Liver (tissue), 9 donors: ENCODE measurements around the gene CDC42BPB. TPM values are rescaled to one million over a fixed set of nuclear protein-coding genes. Genes with fewer than 3 reads are reported as not detected.

Source experiments
- DNase-seq: peaks from one replicate; pipeline ENCODE4 v3.0.0-alpha.2; 2017; ENCODE audit warnings: low spot score
- H3K27ac ChIP-seq, 2 donors: one replicate each; pipeline ENCODE4 v1.7.0; 2013; ENCODE audit warnings: inconsistent platforms in 2 of 2, low read length in 2 of 2, control low read depth in 1 of 2, low read depth in 1 of 2, mild to moderate bottlenecking in 1 of 2
- H3K27me3 ChIP-seq, 4 donors: one replicate each; pipeline versions ENCODE4 v1.6.1 to v1.7.0; 2013; ENCODE audit warnings: low read length in 3 of 4, inconsistent platforms in 1 of 4, mild to moderate bottlenecking in 1 of 4, moderate library complexity in 1 of 4; ENCODE audit not compliant: control insufficient read depth in 4 of 4, insufficient read depth in 4 of 4
- H3K36me3 ChIP-seq, 4 donors: one replicate each; pipeline versions ENCODE4 v1.6.1 to v1.7.0; 2013; ENCODE audit warnings: low read length in 3 of 4, mild to moderate bottlenecking in 3 of 4, low read depth in 1 of 4, moderate library complexity in 1 of 4; ENCODE audit not compliant: control insufficient read depth in 4 of 4, insufficient read depth in 3 of 4
- H3K4me1 ChIP-seq, 4 donors: one replicate each; pipeline versions ENCODE4 v1.6.1 to v1.7.0; 2013; ENCODE audit warnings: low read length in 3 of 4, mild to moderate bottlenecking in 3 of 4, moderate library complexity in 1 of 4; ENCODE audit not compliant: control insufficient read depth in 4 of 4, insufficient read depth in 4 of 4
- H3K4me3 ChIP-seq, 3 donors: one replicate each; pipeline versions ENCODE4 v1.6.1 to v1.7.0; 2013; ENCODE audit warnings: low read length in 3 of 3, control low read depth in 1 of 3, low read depth in 1 of 3, mild to moderate bottlenecking in 1 of 3
- H3K9ac ChIP-seq, 2 donors: one replicate each; pipeline ENCODE4 v1.7.0; 2013; ENCODE audit warnings: low read length in 2 of 2, mild to moderate bottlenecking in 2 of 2, moderate library complexity in 2 of 2, control low read depth in 1 of 2, low read depth in 1 of 2
- H3K9me3 ChIP-seq, 4 donors: one replicate each; pipeline versions ENCODE4 v1.6.1 to v1.7.0; 2013; ENCODE audit warnings: low read length in 3 of 4; ENCODE audit not compliant: control insufficient read depth in 4 of 4
- CTCF ChIP-seq: fragments of 150-350 bp; IDR thresholded peaks from 2 replicates; pipeline ENCODE4 v1.5.1; 2017; ENCODE audit warnings: improper control_type of control experiment, low read depth, low read length; ENCODE audit not compliant: missing input control
- EGR1 ChIP-seq, 2 donors: IDR thresholded peaks; 2 replicates each; pipeline ENCODE4 v1.6.1; 2016 to 2018; ENCODE audit warnings: antibody characterized with exemption in 2 of 2, low read depth in 2 of 2
- FOXA1 ChIP-seq: IDR thresholded peaks from 2 replicates; pipeline ENCODE4 v1.6.1; 2016; ENCODE audit warnings: antibody characterized with exemption
- FOXA2 ChIP-seq: IDR thresholded peaks from 2 replicates; pipeline ENCODE4 v1.6.1; 2016; ENCODE audit warnings: antibody characterized with exemption
- GABPA ChIP-seq, 2 donors: IDR thresholded peaks in 1 of 2; conservative IDR thresholded peaks in 1 of 2; 2 replicates each; pipeline ENCODE4 v1.6.1; 2016; ENCODE audit warnings: antibody characterized with exemption in 2 of 2, mild to moderate bottlenecking in 1 of 2, moderate library complexity in 1 of 2
- HNF4A ChIP-seq, 2 donors: conservative IDR thresholded peaks; 2 replicates each; pipeline ENCODE4 v1.6.1; 2016; ENCODE audit warnings: antibody characterized with exemption in 2 of 2, mild to moderate bottlenecking in 2 of 2
- HNF4G ChIP-seq: IDR thresholded peaks from 2 replicates; pipeline ENCODE4 v1.6.1; 2016; ENCODE audit warnings: antibody characterized with exemption
- JUND ChIP-seq, 2 donors: IDR thresholded peaks; 2 replicates each; pipeline ENCODE4 v1.6.1; 2016; ENCODE audit warnings: antibody characterized with exemption in 2 of 2
- MAX ChIP-seq: IDR thresholded peaks from 2 replicates; pipeline ENCODE4 v1.6.1; 2016; ENCODE audit warnings: antibody characterized with exemption
- NR2F2 ChIP-seq: IDR thresholded peaks from 2 replicates; pipeline ENCODE4 v1.6.1; 2016; ENCODE audit warnings: antibody characterized with exemption
- RAD21 ChIP-seq, 2 donors: IDR thresholded peaks; 2 replicates each; pipeline ENCODE4 v1.6.1; 2016; ENCODE audit warnings: antibody characterized with exemption in 2 of 2, mild to moderate bottlenecking in 2 of 2
- RXRA ChIP-seq, 2 donors: IDR thresholded peaks; 2 replicates each; pipeline ENCODE4 v1.6.1; 2017 to 2018; ENCODE audit warnings: antibody characterized with exemption in 2 of 2, mild to moderate bottlenecking in 1 of 2
- SP1 ChIP-seq: IDR thresholded peaks from 2 replicates; pipeline ENCODE4 v1.6.1; 2018; ENCODE audit warnings: antibody characterized with exemption, mild to moderate bottlenecking
- TAF1 ChIP-seq: conservative IDR thresholded peaks from 2 replicates; pipeline ENCODE4 v1.6.1; 2016; ENCODE audit warnings: antibody characterized with exemption, mild to moderate bottlenecking
- YY1 ChIP-seq: IDR thresholded peaks from 2 replicates; pipeline ENCODE4 v1.6.1; 2016; ENCODE audit warnings: antibody characterized with exemption, mild to moderate bottlenecking
- ZBTB33 ChIP-seq: IDR thresholded peaks from 2 replicates; pipeline ENCODE4 v1.6.1; 2016; ENCODE audit warnings: antibody characterized with exemption
- WGBS: extraction: QIAGEN DNeasy Blood & Tissue Kit; methylation state at CpG from one replicate; pipeline ENCODE4 v1.1.7; 2013; 5-methylcytosine and 5-hydroxymethylcytosine counted together
- polyA plus RNA-seq, 2 donors: library from polyadenylated mRNA; stranded (reverse) in 1 of 2; unstranded in 1 of 2; fragments of 200-250 nt in 1 of 2; fragments of >200 nt in 1 of 2; fragmentation: Nextera tagmentation in 1 of 2; extraction: Ambion mirVana in 1 of 2; gene quantifications; one replicate each; pipeline versions ENCODE4 v1.2.1 to v1.2.3, GENCODE V29; 2013 to 2015
- total RNA-seq, 2 donors: library from RNA; depleted of rRNA; stranded (reverse); fragments of >200 nt; gene quantifications; one replicate each; pipeline ENCODE4 v1.2.3, GENCODE V29; 2014
- TF ChIP-seq, protein P1 (sequence below): IDR thresholded peaks from 2 replicates; pipeline ENCODE4 v1.6.1; 2016; ENCODE audit warnings: antibody characterized with exemption, mild to moderate bottlenecking
- TF ChIP-seq, protein P2 (sequence below): IDR thresholded peaks from 2 replicates; pipeline ENCODE4 v1.6.1; 2016; ENCODE audit warnings: antibody characterized with exemption
- donor health status: healthy.
- donor health status: healthy.
- donor health status: healthy.
- donor health status: healthy.
- donor health status: healthy.

CDC42BPB gene
- total and polyA plus RNA-seq, 4 donors = 4.1 to 78.7 (median 29.7) TPM

DNA sequence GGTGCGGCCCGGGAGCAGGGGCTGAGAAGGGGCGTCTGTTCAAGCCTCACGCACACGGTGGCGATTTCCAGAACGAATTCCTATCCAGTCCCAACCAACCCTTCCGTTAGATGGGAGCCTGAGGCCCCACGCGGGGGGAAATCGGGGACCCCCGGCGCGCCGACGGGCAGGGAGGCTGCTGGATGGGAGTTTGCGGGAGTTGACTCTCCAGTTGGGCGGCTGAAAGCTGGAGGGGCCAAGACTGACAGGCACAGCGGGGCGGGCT is 47.0 kb upstream of the CDC42BPB start:
- H3K27me3 ChIP-seq = no peaks in the 10 kb centered on the region
- no peak overlapping the region for H3K9ac ChIP-seq
- peak overlapping the region in 1 of 3 donors; percentile 37 for H3K4me3 ChIP-seq
- TF ChIP-seq SP1 = no peak
- TF ChIP-seq MAX = no peak
- TF ChIP-seq ZBTB33 = no peak
- TF ChIP-seq RXRA (IDR thresholded peaks at IDR 0.05) = no peak
- no peak for TF ChIP-seq HNF4A (conservative IDR thresholded peaks at IDR 0.05)
- no peak for TF ChIP-seq FOXA1
- TF ChIP-seq FOXA2 = no peak
- no peaks in the 10 kb centered on the region for H3K36me3 ChIP-seq
- H3K4me1 ChIP-seq = peaks cover 33 to 90% (median 74%) of the 10 kb centered on the region in 4 donors
- H3K27ac ChIP-seq = peak overlapping the region in 1 of 2 donors; percentile 70
- no peak for DNase-seq
- WGBS = 41% methylated on average over 20 of the region's 20 CpGs
- H3K9me3 ChIP-seq = no peaks in the 10 kb centered on the region

DNA sequence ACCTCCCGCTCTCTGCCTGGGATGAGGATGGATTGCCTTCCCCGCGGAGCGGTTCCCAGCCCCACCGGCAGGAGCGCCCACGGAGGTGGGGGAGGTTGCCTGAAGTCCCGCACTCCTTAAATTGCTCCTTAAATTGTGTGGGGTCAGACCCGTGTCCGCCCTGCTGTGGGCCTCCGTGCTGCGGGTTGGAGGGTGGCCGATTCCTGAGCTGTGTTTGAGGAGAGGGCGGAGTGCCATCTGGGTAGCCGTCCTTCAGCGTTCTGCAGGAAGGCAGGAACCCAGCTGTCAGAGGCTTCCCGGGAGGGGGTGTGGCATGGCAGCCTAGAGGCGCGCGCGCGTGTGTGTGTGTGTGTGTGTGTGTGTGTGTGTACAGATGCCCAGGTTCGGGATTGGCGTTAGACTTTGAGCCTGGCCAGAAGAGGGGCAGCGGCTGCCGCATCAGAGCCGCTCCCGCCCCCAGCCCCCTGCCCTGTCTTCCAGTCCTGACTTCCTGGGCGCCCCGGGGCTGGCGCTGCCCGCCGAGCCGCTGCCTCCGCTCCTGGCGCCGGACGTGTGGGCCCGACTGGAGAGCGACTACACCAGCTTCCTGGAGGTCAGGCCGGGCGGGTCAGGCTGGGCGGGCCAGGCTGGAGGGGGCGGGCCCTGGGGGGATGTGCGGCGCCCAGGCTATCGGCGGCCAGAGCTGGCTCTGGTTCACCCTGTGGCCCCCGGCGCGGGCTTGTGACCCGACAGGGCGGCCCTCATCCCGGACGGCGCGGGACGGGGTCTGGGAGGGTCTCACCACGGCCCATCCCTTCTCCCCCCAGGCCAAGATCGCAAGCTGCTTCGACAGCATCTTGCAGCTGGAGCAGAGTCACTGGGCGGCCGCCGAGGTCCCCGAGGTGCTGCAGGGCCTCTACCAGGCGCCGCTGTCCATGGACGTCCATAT is 46.4 kb upstream of the CDC42BPB start:
- peak overlapping the region; percentile 65 to 70 for H3K27ac ChIP-seq
- no peaks in the 10 kb centered on the region for H3K9me3 ChIP-seq
- H3K4me3 ChIP-seq = peak overlapping the region in 1 of 3 donors; percentile 37
- no peaks in the 10 kb centered on the region for H3K27me3 ChIP-seq
- peak; percentile 66 to 69 for TF ChIP-seq HNF4A (conservative IDR thresholded peaks at IDR 0.05)
- peak in 1 of 2 donors; percentile 66 for TF ChIP-seq RXRA (IDR thresholded peaks at IDR 0.05)
- TF ChIP-seq HNF4G = peak; percentile 30
- no peak for TF ChIP-seq MAX
- no peak for TF ChIP-seq TAF1
- peak; percentile 22 to 48 for TF ChIP-seq RAD21 (IDR thresholded peaks at IDR 0.05)
- no peak for TF ChIP-seq EGR1 (IDR thresholded peaks at IDR 0.05; ENCODE audit: low read depth in 2 of 2)
- TF ChIP-seq FOXA2 = no peak
- TF ChIP-seq FOXA1 = no peak
- TF ChIP-seq ZBTB33 = no peak
- peak; percentile 19 for TF ChIP-seq CTCF
- TF ChIP-seq, protein P1, sequence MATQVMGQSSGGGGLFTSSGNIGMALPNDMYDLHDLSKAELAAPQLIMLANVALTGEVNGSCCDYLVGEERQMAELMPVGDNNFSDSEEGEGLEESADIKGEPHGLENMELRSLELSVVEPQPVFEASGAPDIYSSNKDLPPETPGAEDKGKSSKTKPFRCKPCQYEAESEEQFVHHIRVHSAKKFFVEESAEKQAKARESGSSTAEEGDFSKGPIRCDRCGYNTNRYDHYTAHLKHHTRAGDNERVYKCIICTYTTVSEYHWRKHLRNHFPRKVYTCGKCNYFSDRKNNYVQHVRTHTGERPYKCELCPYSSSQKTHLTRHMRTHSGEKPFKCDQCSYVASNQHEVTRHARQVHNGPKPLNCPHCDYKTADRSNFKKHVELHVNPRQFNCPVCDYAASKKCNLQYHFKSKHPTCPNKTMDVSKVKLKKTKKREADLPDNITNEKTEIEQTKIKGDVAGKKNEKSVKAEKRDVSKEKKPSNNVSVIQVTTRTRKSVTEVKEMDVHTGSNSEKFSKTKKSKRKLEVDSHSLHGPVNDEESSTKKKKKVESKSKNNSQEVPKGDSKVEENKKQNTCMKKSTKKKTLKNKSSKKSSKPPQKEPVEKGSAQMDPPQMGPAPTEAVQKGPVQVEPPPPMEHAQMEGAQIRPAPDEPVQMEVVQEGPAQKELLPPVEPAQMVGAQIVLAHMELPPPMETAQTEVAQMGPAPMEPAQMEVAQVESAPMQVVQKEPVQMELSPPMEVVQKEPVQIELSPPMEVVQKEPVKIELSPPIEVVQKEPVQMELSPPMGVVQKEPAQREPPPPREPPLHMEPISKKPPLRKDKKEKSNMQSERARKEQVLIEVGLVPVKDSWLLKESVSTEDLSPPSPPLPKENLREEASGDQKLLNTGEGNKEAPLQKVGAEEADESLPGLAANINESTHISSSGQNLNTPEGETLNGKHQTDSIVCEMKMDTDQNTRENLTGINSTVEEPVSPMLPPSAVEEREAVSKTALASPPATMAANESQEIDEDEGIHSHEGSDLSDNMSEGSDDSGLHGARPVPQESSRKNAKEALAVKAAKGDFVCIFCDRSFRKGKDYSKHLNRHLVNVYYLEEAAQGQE = no peak
- peak; percentile 70 for TF ChIP-seq YY1
- TF ChIP-seq, protein P2, sequence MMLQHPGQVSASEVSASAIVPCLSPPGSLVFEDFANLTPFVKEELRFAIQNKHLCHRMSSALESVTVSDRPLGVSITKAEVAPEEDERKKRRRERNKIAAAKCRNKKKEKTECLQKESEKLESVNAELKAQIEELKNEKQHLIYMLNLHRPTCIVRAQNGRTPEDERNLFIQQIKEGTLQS = no peak
- TF ChIP-seq GABPA (IDR thresholded peaks at IDR 0.05 in 1 of 2, conservative IDR thresholded peaks at IDR 0.05 in 1 of 2) = peak in 1 of 2 donors; percentile 42
- no peak for TF ChIP-seq JUND (IDR thresholded peaks at IDR 0.05)
- TF ChIP-seq NR2F2 = peak; percentile 25
- peak; percentile 58 for TF ChIP-seq SP1
- DNase-seq = peak; percentile 75
- peaks cover 30 to 94% (median 78%) of the 10 kb centered on the region in 4 donors for H3K4me1 ChIP-seq
- no peaks in the 10 kb centered on the region for H3K36me3 ChIP-seq
- H3K9ac ChIP-seq = no peak overlapping the region
- 7% methylated on average over 68 of the region's 68 CpGs for WGBS
